Smooth muscle cell (in vitro differentiated cells): ENCODE measurements around the gene LZTS3. TPM values are rescaled to one million over a fixed set of nuclear protein-coding genes. Genes with fewer than 3 reads are reported as not detected.
"Not testable (repeated sequence)": the region's sequence is repeated elsewhere in the genome, so short reads cannot be mapped to it uniquely, and the experiment has no call there.

Experiments
- DNase-seq: peaks from one replicate; lab custom pipeline; 2025; ENCODE audit not compliant: unreplicated experiment; lab: John Stamatoyannopoulos, UW
- H2AFZ ChIP-seq: fragments of 200-600 bp; sonication (generic); 2 replicates; pipeline ENCODE4 v1.6.0; 2016; ENCODE audit warnings: antibody characterized with exemption, low read depth, mild to moderate bottlenecking
- H3F3A ChIP-seq: fragments of 200-600 bp; sonication (generic); 2 replicates; pipeline ENCODE4 v1.6.0; 2017; ENCODE audit warnings: antibody characterized with exemption, low read depth
- H3K27ac ChIP-seq: fragments of 200-600 bp; sonication (generic); 2 replicates; pipeline ENCODE4 v1.5.1; 2016; ENCODE audit warnings: low read depth, mild to moderate bottlenecking
- H3K27me3 ChIP-seq: fragments of 200-600 bp; sonication (generic); 2 replicates; pipeline ENCODE4 v1.6.1; 2016; ENCODE audit warnings: low read depth, mild to moderate bottlenecking
- H3K36me3 ChIP-seq: fragments of 200-600 bp; sonication (generic); 2 replicates; pipeline ENCODE4 v1.5.1; 2016; ENCODE audit warnings: low read depth
- H3K4me1 ChIP-seq: fragments of 200-600 bp; sonication (generic); 2 replicates; pipeline ENCODE4 v1.5.1; 2016; ENCODE audit warnings: low read depth
- H3K4me2 ChIP-seq: fragments of 200-600 bp; sonication (generic); 2 replicates; pipeline ENCODE4 v1.6.0; 2016; ENCODE audit warnings: mild to moderate bottlenecking
- H3K4me3 ChIP-seq: fragments of 200-600 bp; sonication (generic); 2 replicates; pipeline ENCODE4 v1.5.1; 2016; ENCODE audit warnings: mild to moderate bottlenecking
- H3K79me2 ChIP-seq: fragments of 200-600 bp; sonication (generic); 2 replicates; pipeline ENCODE4 v1.6.0; 2016; ENCODE audit warnings: low read depth, mild to moderate bottlenecking
- H3K9ac ChIP-seq: fragments of 200-600 bp; sonication (generic); 2 replicates; pipeline ENCODE4 v1.6.0; 2016; ENCODE audit warnings: low read depth
- H3K9me3 ChIP-seq: fragments of 200-600 bp; sonication (generic); replicated peaks from 2 replicates; pipeline ENCODE4 v1.5.1; 2016; ENCODE audit warnings: low read depth
- H4K20me1 ChIP-seq: fragments of 200-600 bp; sonication (generic); 2 replicates; pipeline ENCODE4 v1.6.0; 2016; ENCODE audit warnings: low read depth
- WGBS: methylation state at CpG from one replicate; pipeline ENCODE4 v1.1.7; 2016; ENCODE audit warnings: low lambda C conversion rate; 5-methylcytosine and 5-hydroxymethylcytosine counted together
- polyA plus RNA-seq: library from polyadenylated mRNA; unstranded; fragments of >200 nt; fragmentation: Nextera tagmentation; extraction: Ambion mirVana; gene quantifications from 2 replicates; pipeline ENCODE4 v1.2.1, GENCODE V29; 2016
- total RNA-seq: library from RNA; depleted of rRNA; stranded (reverse); fragments of >200 nt; gene quantifications from 2 replicates; pipeline ENCODE4 v1.2.3, GENCODE V29; 2014
- TF ChIP-seq, protein P1 (sequence below): fragments of 200-600 bp; sonication (generic); IDR thresholded peaks from 2 replicates; pipeline ENCODE4 v1.5.1; 2017; ENCODE audit warnings: borderline replicate concordance, mild to moderate bottlenecking, antibody characterized with exemption; ENCODE audit not compliant: insufficient read depth, poor library complexity, severe bottlenecking

Gene LZTS3
- total and polyA plus RNA-seq, 2 experiments from 2014 or later = 6.1 to 6.9 TPM

DNA sequence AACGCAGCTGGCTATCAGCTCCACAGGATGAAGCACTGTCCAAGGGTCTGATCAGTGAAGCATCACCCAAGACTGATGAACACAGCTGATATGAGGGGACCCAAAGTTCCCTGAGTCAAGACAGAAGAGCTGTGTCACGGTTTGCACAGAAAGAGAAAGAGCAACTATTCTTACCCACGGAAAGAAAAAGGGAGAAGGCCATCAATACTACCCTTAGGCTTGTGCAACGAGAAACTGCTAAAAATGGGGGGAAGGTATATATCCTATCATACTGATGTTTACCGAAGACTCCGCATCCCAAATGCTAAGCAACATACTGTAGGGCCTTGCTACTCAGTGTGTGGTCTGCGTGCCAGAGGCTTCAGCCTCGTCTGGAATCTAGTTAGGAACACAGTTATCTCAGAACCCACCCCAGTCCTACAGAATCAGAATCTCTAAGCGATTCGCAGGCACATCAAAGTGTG lies 14.3 kb downstream of the LZTS3 start:
- 12% methylated on average over 10 of the region's 10 CpGs for WGBS
- Histone ChIP-seq H2AFZ (peak overlapping the region; percentile 33), H3F3A (no peaks in the 10 kb centered on the region), H3K79me2 (peaks cover 60% of the 10 kb centered on the region), H3K27me3 (no peaks in the 10 kb centered on the region), H4K20me1 (peaks cover 55% of the 10 kb centered on the region), H3K4me1 (peaks cover 16% of the 10 kb centered on the region), H3K9ac (peak overlapping the region; percentile 97), H3K27ac (peak overlapping the region; percentile 87), H3K4me2 (peak overlapping the region; percentile 95), H3K4me3 (peak overlapping the region; percentile 91), H3K36me3 (no peaks in the 10 kb centered on the region), H3K9me3 (no peaks in the 10 kb centered on the region)
- TF ChIP-seq, protein P1, sequence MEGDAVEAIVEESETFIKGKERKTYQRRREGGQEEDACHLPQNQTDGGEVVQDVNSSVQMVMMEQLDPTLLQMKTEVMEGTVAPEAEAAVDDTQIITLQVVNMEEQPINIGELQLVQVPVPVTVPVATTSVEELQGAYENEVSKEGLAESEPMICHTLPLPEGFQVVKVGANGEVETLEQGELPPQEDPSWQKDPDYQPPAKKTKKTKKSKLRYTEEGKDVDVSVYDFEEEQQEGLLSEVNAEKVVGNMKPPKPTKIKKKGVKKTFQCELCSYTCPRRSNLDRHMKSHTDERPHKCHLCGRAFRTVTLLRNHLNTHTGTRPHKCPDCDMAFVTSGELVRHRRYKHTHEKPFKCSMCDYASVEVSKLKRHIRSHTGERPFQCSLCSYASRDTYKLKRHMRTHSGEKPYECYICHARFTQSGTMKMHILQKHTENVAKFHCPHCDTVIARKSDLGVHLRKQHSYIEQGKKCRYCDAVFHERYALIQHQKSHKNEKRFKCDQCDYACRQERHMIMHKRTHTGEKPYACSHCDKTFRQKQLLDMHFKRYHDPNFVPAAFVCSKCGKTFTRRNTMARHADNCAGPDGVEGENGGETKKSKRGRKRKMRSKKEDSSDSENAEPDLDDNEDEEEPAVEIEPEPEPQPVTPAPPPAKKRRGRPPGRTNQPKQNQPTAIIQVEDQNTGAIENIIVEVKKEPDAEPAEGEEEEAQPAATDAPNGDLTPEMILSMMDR = no peak
- no peak for DNase-seq

DNA sequence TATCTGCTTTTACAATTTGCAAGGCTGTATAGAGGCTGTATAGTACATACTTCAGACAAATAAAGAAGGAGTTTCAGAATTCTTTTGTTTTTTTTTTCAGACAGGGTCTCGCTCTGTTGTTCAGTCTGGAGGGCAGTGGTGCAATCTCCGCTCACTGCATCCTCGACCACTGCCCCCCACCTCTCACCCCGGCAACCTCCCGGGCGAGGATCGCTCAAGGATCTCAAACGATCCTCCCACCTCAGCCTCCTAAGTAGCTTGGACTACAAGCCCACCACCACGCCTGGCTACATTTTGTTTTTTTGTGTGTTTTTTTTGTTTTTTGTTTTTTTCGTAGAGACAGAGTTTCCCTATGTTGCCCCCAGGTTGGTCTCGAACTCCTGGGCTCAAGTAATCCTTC lies 15.5 kb downstream of the LZTS3 start:
- H3K27ac ChIP-seq = peak overlapping the region; percentile 13
- H4K20me1 ChIP-seq = peaks cover 67% of the 10 kb centered on the region
- H3K27me3 ChIP-seq = no peaks in the 10 kb centered on the region
- 95% methylated on average over 11 of the region's 11 CpGs for WGBS
- H3K79me2 ChIP-seq = peaks cover 72% of the 10 kb centered on the region
- peak overlapping the region; percentile 95 for H3K4me2 ChIP-seq
- no peak for DNase-seq
- H3K36me3 ChIP-seq = no peaks in the 10 kb centered on the region
- H3F3A ChIP-seq = no peaks in the 10 kb centered on the region
- H3K9me3 ChIP-seq = no peaks in the 10 kb centered on the region
- TF ChIP-seq, protein P1 = no peak
- no peak overlapping the region for H2AFZ ChIP-seq
- H3K4me3 ChIP-seq = peak overlapping the region; percentile 91
- no peak overlapping the region for H3K9ac ChIP-seq
- peaks cover 16% of the 10 kb centered on the region for H3K4me1 ChIP-seq

DNA sequence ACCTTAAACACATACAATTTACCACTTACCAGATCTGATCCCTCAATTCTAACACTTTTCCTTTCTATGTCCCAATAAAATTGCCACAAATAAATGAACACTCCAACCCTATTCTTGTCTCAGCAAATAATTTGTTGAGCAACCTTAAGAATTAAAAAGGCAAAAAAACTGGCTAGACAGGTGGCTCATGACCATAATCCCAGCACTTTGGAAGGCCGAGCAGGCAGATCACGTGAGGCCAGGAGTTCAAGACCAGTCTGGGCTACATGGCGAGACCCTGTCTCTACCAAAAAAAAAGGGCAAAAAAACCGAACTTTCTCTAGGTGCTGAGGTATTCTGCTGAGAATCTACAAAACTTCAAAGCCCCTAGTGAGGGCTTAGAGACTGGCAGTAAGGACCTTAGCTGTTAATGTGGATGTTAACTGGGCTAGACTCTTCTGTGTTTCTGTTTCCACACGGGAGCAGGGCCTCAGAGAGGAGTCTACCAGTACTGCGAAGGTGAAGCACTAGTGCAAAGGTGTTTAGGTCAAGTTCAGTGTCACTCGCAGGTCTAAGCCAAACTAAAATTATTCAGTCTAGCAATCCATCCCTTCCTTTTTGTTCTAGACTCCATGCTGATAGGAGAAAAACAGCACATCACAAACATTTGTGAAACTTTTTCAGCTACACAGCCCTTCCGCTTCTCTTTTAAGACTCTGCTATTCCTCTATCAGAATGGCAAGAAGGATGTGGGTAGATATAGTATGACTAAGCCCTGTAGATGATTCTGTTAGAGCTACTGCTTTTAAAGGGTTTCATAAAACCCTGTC lies 16.3 kb downstream of the LZTS3 start:
- Histone ChIP-seq H3K27me3 (no peaks in the 10 kb centered on the region), H3K36me3 (no peaks in the 10 kb centered on the region), H2AFZ (no peak overlapping the region), H3K4me3 (no peak overlapping the region), H3K4me2 (peak overlapping the region; percentile 95), H3F3A (no peaks in the 10 kb centered on the region), H3K27ac (peak overlapping the region; percentile 13), H3K4me1 (peaks cover 16% of the 10 kb centered on the region), H3K9ac (no peak overlapping the region), H3K79me2 (peaks cover 80% of the 10 kb centered on the region), H4K20me1 (peaks cover 75% of the 10 kb centered on the region), H3K9me3 (no peaks in the 10 kb centered on the region)
- TF ChIP-seq, protein P1 = no peak
- 87% methylated on average over 8 of the region's 8 CpGs for WGBS
- no peak for DNase-seq

DNA sequence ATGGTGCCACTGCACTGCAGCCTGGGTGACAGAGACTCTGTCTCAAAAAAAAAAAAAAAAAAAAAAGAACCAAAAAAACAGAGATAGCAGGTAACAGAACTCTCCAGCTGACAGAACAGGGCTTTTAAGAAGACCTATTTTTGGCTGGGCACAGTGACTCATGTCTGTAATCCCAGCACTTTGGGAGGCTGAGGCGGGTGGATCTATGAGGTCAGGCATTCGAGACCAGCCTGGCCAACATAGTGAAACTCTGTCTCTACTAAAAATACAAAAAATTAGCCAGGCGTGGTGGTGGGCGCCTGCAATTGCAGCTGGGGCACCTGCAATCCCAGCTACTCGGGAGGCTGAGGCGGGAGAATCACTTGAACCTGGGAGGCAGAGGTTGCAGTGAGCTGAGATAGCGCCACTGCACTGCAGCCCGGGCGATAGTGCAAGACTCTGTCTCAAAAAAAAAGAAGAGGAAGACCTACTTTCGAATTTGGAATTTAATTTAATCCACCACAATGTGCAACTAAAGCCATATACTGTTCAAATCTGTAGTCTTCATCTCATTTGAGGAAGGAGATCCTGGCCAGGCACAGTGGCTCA lies 21.2 kb downstream of the LZTS3 start:
- not testable (repeated sequence) for H2AFZ ChIP-seq, H3K9me3 ChIP-seq, H3K27ac ChIP-seq, H3K36me3 ChIP-seq, DNase-seq, H3K9ac ChIP-seq, H3K27me3 ChIP-seq, H3K4me2 ChIP-seq, H3F3A ChIP-seq, H3K4me1 ChIP-seq, H3K4me3 ChIP-seq
- 83% methylated on average over 10 of the region's 10 CpGs for WGBS
- Histone ChIP-seq H3K79me2 (peaks cover 94% of the 10 kb centered on the region), H4K20me1 (peaks cover 100% of the 10 kb centered on the region)
